Heart left ventricle (tissue), 16 donors: ENCODE measurements around the gene ARHGAP26. TPM values are rescaled to one million over a fixed set of nuclear protein-coding genes. Genes with fewer than 3 reads are reported as not detected.

ENCODE experiments used
- ATAC-seq, 4 donors: fragments of 200-7000 bp; cut with Tn5 transposase; one replicate each; pipeline ENCODE4 v1.9.1; 2020 to 2022; ENCODE audit warnings: moderate library complexity in 4 of 4, mild to moderate bottlenecking in 3 of 4, moderate number of reproducible peaks in 1 of 4
- DNase-seq, 5 donors: peaks; one replicate each; pipeline ENCODE4 v3.0.0-alpha.2; 2020
- H3K27ac ChIP-seq, 12 donors: fragments of 200-600 bp; sonication (generic) in 4 of 12; one replicate each; pipeline versions ENCODE4 v1.5.0 to v1.8.0; 2016 to 2022; ENCODE audit warnings: mild to moderate bottlenecking in 2 of 12
- H3K27me3 ChIP-seq, 9 donors: fragments of 200-600 bp; sonication (generic) in 2 of 9; one replicate each; pipeline versions ENCODE4 v1.5.1 to v1.8.0; 2016 to 2022; ENCODE audit warnings: mild to moderate bottlenecking in 3 of 9
- H3K36me3 ChIP-seq, 9 donors: fragments of 200-600 bp; sonication (generic) in 2 of 9; one replicate each; pipeline versions ENCODE4 v1.5.0 to v1.8.0; 2018 to 2022; ENCODE audit warnings: mild to moderate bottlenecking in 2 of 9
- H3K4me1 ChIP-seq, 12 donors: fragments of 200-600 bp; sonication (generic) in 4 of 12; one replicate each; pipeline versions ENCODE4 v1.5.0 to v1.8.0; 2016 to 2022; ENCODE audit warnings: mild to moderate bottlenecking in 3 of 12
- H3K4me3 ChIP-seq, 12 donors: fragments of 200-600 bp; sonication (generic) in 4 of 12; one replicate each; pipeline versions ENCODE4 v1.5.0 to v1.8.0; 2017 to 2022; ENCODE audit warnings: mild to moderate bottlenecking in 9 of 12, moderate library complexity in 4 of 12
- H3K9me3 ChIP-seq, 12 donors: fragments of 200-600 bp; sonication (generic) in 4 of 12; one replicate each; pipeline versions ENCODE4 v1.5.0 to v1.8.0; 2016 to 2022; ENCODE audit warnings: mild to moderate bottlenecking in 1 of 12
- CTCF ChIP-seq, 12 donors: fragments of 200-600 bp; sonication (generic) in 4 of 12; IDR thresholded peaks; one replicate each; pipeline versions ENCODE4 v1.5.0 to v1.8.0; 2018 to 2022; ENCODE audit warnings: antibody characterized with exemption in 12 of 12, mild to moderate bottlenecking in 5 of 12
- POLR2A ChIP-seq, 2 donors: fragments of 450-650 bp; IDR thresholded peaks; one replicate each; pipeline ENCODE4 v1.6.1; 2017; ENCODE audit warnings: antibody characterized with exemption in 2 of 2, mild to moderate bottlenecking in 2 of 2, moderate library complexity in 2 of 2
- WGBS, 4 donors: extraction: QIAGEN DNeasy Blood & Tissue Kit in 2 of 4; methylation state at CpG; one replicate each; pipeline versions ENCODE4 v1.1.5 to v1.1.7; 2013 to 2018; 5-methylcytosine and 5-hydroxymethylcytosine counted together
- intact Hi-C, 10 donors: fragments of 100-400 bp; cut with DNase I; formaldehyde crosslinking; loops; one replicate each; pipeline versions ENCODE4 v1.11.1 to v1.14.2; 2022
- polyA plus RNA-seq, 2 donors: library from polyadenylated mRNA; stranded (reverse); fragments of 200-250 nt; gene quantifications; one replicate each; pipeline ENCODE4 v1.2.3, GENCODE V29; 2013
- total RNA-seq, 9 donors: library from RNA; depleted of rRNA in 2 of 9; stranded (reverse); fragments of >200 nt in 2 of 9; fragmentation: NEBNext Ultra II Directional in 3 of 9; extraction: Animal tissue kit (Norgen Biotek cat#: 25700) in 3 of 9; gene quantifications; one replicate each; pipeline versions ENCODE4 v1.1.0 to v1.2.4, GENCODE V29; 2016 to 2023
- donor health status: ischemic (EF 13 %, LVEDD 7.1; RV severe dilation, severe dysfunction).
- donor health status: healthy with polysubstance abuse.
- donor health status: DM: no; HTN: yes; CAD: no.
- donor health status: DM: no; HTN: no; CAD: no.
- donor health status: ischemic (EF 25% LVEDD 6.9; RV normal size, moderate dysfunction).
- donor health status: ischemic (EF 25% LVEDD 5.7; RV mildly dilated, moderate dysfunction).
- donor health status: healthy.
- donor health status: DM: yes; HTN: yes; CAD: no.
- donor health status: ischemic (EF 35%, LVEDD 5.7; RV mildly dilated, moderate dysfunction).
- donor health status: nonischemic (EF 11% LVEDD 7.7; RV severe dilation, severe dysfunction).
- donor health status: DM: yes; HTN: yes; CAD: no.
- donor health status: PGD.
- donor health status: ischemic (EF 29% LVEDD 5.4; RV normal size, mild dysfunction).
- donor health status: nonischemic (EF 23%, LVEDD 6.1; RV moderate dilation, normal function).

The ARHGAP26 gene
- total and polyA plus RNA-seq, 11 donors: 11.9 to 52.1 (median 33.7) TPM

GRCh38 chr5:142826741-142827492 is 56.7 kb downstream of the ARHGAP26 start:
- no peak for DNase-seq
- H3K9me3 ChIP-seq: no peaks in the 10 kb centered on the region
- H3K36me3 ChIP-seq: no peaks in the 10 kb centered on the region
- peak overlapping the region in 11 of 12 donors; percentile 22 to 75 (median 55) for H3K27ac ChIP-seq
- H3K4me1 ChIP-seq: peaks cover 0 to 96% (median 77%) of the 10 kb centered on the region in 12 donors
- no peaks in the 10 kb centered on the region for H3K27me3 ChIP-seq
- peak in 1 of 4 donors; percentile 26 for ATAC-seq
- TF ChIP-seq POLR2A (IDR thresholded peaks at IDR 0.05) (no peak), CTCF (IDR thresholded peaks at IDR 0.05) (no peak)
- intact Hi-C loops: loop anchor here in 3 of 10 donors (5.0 kb wide), 3 partner anchors 35 to 45 kb away; no protein-coding TSS in a partner anchor
- no peak overlapping the region for H3K4me3 ChIP-seq
- 66 to 77% (median 68%) methylated on average over 3 of the region's 3 CpGs for WGBS, 4 donors

- no peaks in the 10 kb centered on the region for H3K27me3 ChIP-seq
- intact Hi-C loops: loop anchor here in 3 of 10 donors (5.0 kb wide), 3 partner anchors 34 to 46 kb away; no protein-coding TSS in a partner anchor
- no peak overlapping the region for H3K4me3 ChIP-seq
- 87 to 95% (median 88%) methylated on average over 6 of the region's 6 CpGs for WGBS, 4 donors
- no peaks in the 10 kb centered on the region for H3K9me3 ChIP-seq
- no peak for TF ChIP-seq POLR2A (IDR thresholded peaks at IDR 0.05)
- no peak for TF ChIP-seq CTCF (IDR thresholded peaks at IDR 0.05)
- H3K27ac ChIP-seq: peak overlapping the region in 10 of 12 donors; percentile 5 to 75 (median 48)
- DNase-seq (no peak), ATAC-seq (no peak)
- H3K36me3 ChIP-seq: no peaks in the 10 kb centered on the region
- H3K4me1 ChIP-seq: peaks cover 0 to 94% (median 71%) of the 10 kb centered on the region in 12 donors
These were observed 57.9 kb downstream of the ARHGAP26 start for GRCh38 chr5:142827934-142828576.

- intact Hi-C loops: loop anchor here in 3 of 10 donors (5.0 kb wide), 3 partner anchors 33 to 47 kb away; no protein-coding TSS in a partner anchor
- TF ChIP-seq CTCF (IDR thresholded peaks at IDR 0.05): no peak
- no peak for TF ChIP-seq POLR2A (IDR thresholded peaks at IDR 0.05)
- Histone ChIP-seq H3K9me3 (no peaks in the 10 kb centered on the region), H3K4me1 (peaks cover 0 to 85% (median 62%) of the 10 kb centered on the region in 12 donors), H3K27ac (peak overlapping the region in 11 of 12 donors; percentile 17 to 75 (median 58)), H3K27me3 (no peaks in the 10 kb centered on the region), H3K36me3 (no peaks in the 10 kb centered on the region), H3K4me3 (no peak overlapping the region)
- ATAC-seq (peak; percentile 25 to 78 (median 43)), DNase-seq (peak in 1 of 5 donors; percentile 55)
- 51 to 80% (median 62%) methylated on average over 5 of the region's 5 CpGs for WGBS, 4 donors
These were observed 58.8 kb downstream of the ARHGAP26 start for GRCh38 chr5:142828797-142829535.
